PC-3 (cell line): ENCODE results near the gene HADHB. TPM values are rescaled to one million over a fixed set of nuclear protein-coding genes. Genes with fewer than 3 reads are reported as not detected.

ENCODE experiments used
- ATAC-seq: fragments of 200-7000 bp; cut with Tn5 transposase; 2 replicates; pipeline ENCODE4 v1.9.1; 2020; ENCODE audit warnings: mild to moderate bottlenecking, moderate library complexity
- BruUV-seq: library from RNA; stranded (reverse); fragments of 400-500 nt; replicated peaks from 2 replicates; lab custom pipeline; 2021; lab: Mats Ljungman, UMichigan
- CTCF ChIA-PET: fragments of 300-600 bp; sonication (Branson Sonifier 250); formaldehyde crosslinking; loops from one replicate; lab custom pipeline; 2022; ENCODE audit warnings: antibody characterized with exemption; lab: Charles Lee
- POLR2A ChIA-PET: fragments of 300-600 bp; sonication (Branson Sonifier 250); formaldehyde crosslinking; loops from one replicate; lab custom pipeline; 2022; ENCODE audit warnings: antibody characterized with exemption; ENCODE audit not compliant: unreplicated experiment; lab: Charles Lee
- DNase-seq: peaks from one replicate; pipeline ENCODE4 v3.0.0-alpha.2; 2015
- H2AFZ ChIP-seq: fragments of 300-600 bp; sonication (generic); 2 replicates; pipeline ENCODE4 v1.6.0; 2016; ENCODE audit warnings: antibody characterized with exemption, low read length
- H3F3A ChIP-seq: fragments of 300-600 bp; sonication (generic); one replicate; pipeline ENCODE4 v1.6.0; 2017; ENCODE audit warnings: antibody characterized with exemption, low read length, control low read depth, mild to moderate bottlenecking; ENCODE audit not compliant: unreplicated experiment
- H3K27ac ChIP-seq: fragments of 300-600 bp; sonication (generic); 2 replicates; pipeline ENCODE4 v1.5.1; 2016; ENCODE audit warnings: mild to moderate bottlenecking, low read length
- H3K27me3 ChIP-seq: fragments of 300-600 bp; sonication (generic); 2 replicates; pipeline ENCODE4 v1.6.1; 2016; ENCODE audit warnings: low read length, mixed read lengths
- H3K36me3 ChIP-seq: fragments of 300-600 bp; sonication (generic); 2 replicates; pipeline ENCODE4 v1.6.1; 2016; ENCODE audit warnings: low read depth, mixed run types, low read length, mixed read lengths
- H3K4me1 ChIP-seq: fragments of 300-600 bp; sonication (generic); 2 replicates; pipeline ENCODE4 v1.5.1; 2016; ENCODE audit warnings: low read length; ENCODE audit not compliant: insufficient read depth
- H3K4me2 ChIP-seq: fragments of 300-600 bp; sonication (generic); 2 replicates; pipeline ENCODE4 v1.6.0; 2016; ENCODE audit warnings: low read length
- H3K4me3 ChIP-seq: fragments of 300-600 bp; sonication (generic); 2 replicates; pipeline ENCODE4 v1.5.1; 2016; ENCODE audit warnings: mild to moderate bottlenecking, low read length, mixed read lengths
- H3K79me2 ChIP-seq: fragments of 300-600 bp; sonication (generic); 2 replicates; pipeline ENCODE4 v1.6.1; 2017; ENCODE audit warnings: low read length, mixed read lengths
- H3K9ac ChIP-seq: fragments of 300-600 bp; sonication (generic); 2 replicates; pipeline ENCODE4 v1.6.0; 2016; ENCODE audit warnings: mild to moderate bottlenecking, low read length
- H3K9me2 ChIP-seq: fragments of 300-600 bp; sonication (generic); replicated peaks from 2 replicates; pipeline ENCODE4 v1.6.1; 2016; ENCODE audit warnings: mixed run types, low read length, mixed read lengths
- H3K9me3 ChIP-seq: fragments of 300-600 bp; sonication (generic); 2 replicates; pipeline ENCODE4 v1.6.1; 2016; ENCODE audit warnings: low read length, mixed read lengths
- H4K20me1 ChIP-seq: fragments of 300-600 bp; sonication (generic); 2 replicates; pipeline ENCODE4 v1.6.1; 2016; ENCODE audit warnings: low read length, mixed read lengths
- CTCF ChIP-seq: fragments of 300-600 bp; sonication (generic); conservative IDR thresholded peaks from 2 replicates; pipeline ENCODE4 v1.5.1; 2017; ENCODE audit warnings: antibody characterized with exemption, low read depth, mild to moderate bottlenecking, low read length
- EZH2 ChIP-seq: fragments of 300-600 bp; sonication (generic); IDR thresholded peaks from one replicate; pipeline ENCODE4 v1.6.1; 2017; ENCODE audit warnings: antibody characterized with exemption, mild to moderate bottlenecking, low read length; ENCODE audit not compliant: unreplicated experiment
- EZH2phosphoT487 ChIP-seq: fragments of 300-600 bp; sonication (generic); IDR thresholded peaks from 2 replicates; pipeline ENCODE4 v1.6.1; 2018; ENCODE audit warnings: mild to moderate bottlenecking, antibody characterized with exemption, low read length, borderline replicate concordance
- intact Hi-C: fragments of 100-400 bp; cut with micrococcal nuclease; formaldehyde crosslinking; loops from 2 replicates; pipeline ENCODE4 v1.9.0; 2023
- total RNA-seq: library from RNA; depleted of rRNA; stranded (reverse); fragments of >200 nt; gene quantifications from 2 replicates; pipeline ENCODE4 v1.2.3, GENCODE V29; 2014

The HADHB gene
- total RNA-seq, 1 experiment from 2014 or later, result 72.3 TPM

GRCh38 chr2:26290001-26290400 is 45.3 kb downstream of the HADHB start:
- intact Hi-C loops, result loop anchor here (5.0 kb wide), 1 partner anchor 33 kb away; no protein-coding TSS in a partner anchor
- no peaks in the 10 kb centered on the region for H3K9me2 ChIP-seq
- no TSS peak for BruUV-seq

GRCh38 chr2:26292646-26293045 is 47.9 kb downstream of the HADHB start:
- Histone ChIP-seq H3K79me2 (no peaks in the 10 kb centered on the region), H3K36me3 (peaks cover 3% of the 10 kb centered on the region; the same call in 1 of the 2 replicates), H3K27me3 (no peaks in the 10 kb centered on the region), H2AFZ (peak overlapping the region; percentile 51), H3K4me1 (peaks cover 9% of the 10 kb centered on the region; the same call in 1 of the 2 replicates), H3K9me2 (no peaks in the 10 kb centered on the region), H3K4me3 (no peak overlapping the region), H3F3A (no peaks in the 10 kb centered on the region), H3K27ac (no peak overlapping the region), H3K9ac (no peak overlapping the region), H3K9me3 (no peaks in the 10 kb centered on the region), H3K4me2 (0 out of 2 replicates have a peak overlapping the region, but pooled peaks have one; percentile 1), H4K20me1 (no peaks in the 10 kb centered on the region)
- peak; percentile 77 for DNase-seq
- ChIA-PET POLR2A (no interaction called here), CTCF (interaction anchor here (0.6 kb wide), 1 partner anchor 59 kb away, joined by 7 read pairs; no protein-coding TSS in a partner anchor)
- intact Hi-C loops, result loop anchor here (5.0 kb wide), 1 partner anchor 35 kb away; no protein-coding TSS in a partner anchor
- BruUV-seq, result no TSS peak
- peak; percentile 96 for ATAC-seq
- TF ChIP-seq CTCF, result no peak
- TF ChIP-seq EZH2phosphoT487, result no peak
- TF ChIP-seq EZH2, result no peak

More at GRCh38 chr2:26290001-26290400, 45.3 kb downstream of the HADHB start:
- ChIA-PET CTCF (no interaction called here), POLR2A (no interaction called here)
- peaks cover 9% of the 10 kb centered on the region; the same call in 1 of the 2 replicates for H3K4me1 ChIP-seq
- H3K4me3 ChIP-seq, result no peak overlapping the region
- H4K20me1 ChIP-seq, result no peaks in the 10 kb centered on the region
- no peak for DNase-seq
- H3K9me3 ChIP-seq, result no peaks in the 10 kb centered on the region
- H3K27ac ChIP-seq, result no peak overlapping the region
- H3K79me2 ChIP-seq, result no peaks in the 10 kb centered on the region
- no peak overlapping the region for H3K9ac ChIP-seq
- no peak overlapping the region for H3K4me2 ChIP-seq
- H3F3A ChIP-seq, result no peaks in the 10 kb centered on the region
- TF ChIP-seq EZH2phosphoT487 (no peak), EZH2 (no peak), CTCF (no peak)
- peaks cover 12% of the 10 kb centered on the region; the same call in 1 of the 2 replicates for H3K36me3 ChIP-seq
- no peak for ATAC-seq
- H2AFZ ChIP-seq, result no peak overlapping the region
- H3K27me3 ChIP-seq, result no peaks in the 10 kb centered on the region

GRCh38 chr2:26295511-26295910 is 50.8 kb downstream of the HADHB start:
- Histone ChIP-seq H3K27me3 (no peaks in the 10 kb centered on the region), H3K4me1 (peaks cover 17% of the 10 kb centered on the region; the same call in 1 of the 2 replicates), H3F3A (no peaks in the 10 kb centered on the region), H3K27ac (no peak overlapping the region), H3K4me2 (no peak overlapping the region), H3K9me2 (no peaks in the 10 kb centered on the region), H4K20me1 (no peaks in the 10 kb centered on the region), H3K79me2 (no peaks in the 10 kb centered on the region), H3K9ac (no peak overlapping the region), H2AFZ (no peak overlapping the region), H3K9me3 (no peaks in the 10 kb centered on the region), H3K4me3 (no peak overlapping the region), H3K36me3 (no peaks in the 10 kb centered on the region)
- no TSS peak for BruUV-seq
- ChIA-PET CTCF (no interaction called here), POLR2A (no interaction called here)
- no peak for TF ChIP-seq EZH2
- TF ChIP-seq EZH2phosphoT487, result no peak
- TF ChIP-seq CTCF, result no peak
- DNase-seq, result no peak
- no peak for ATAC-seq
- intact Hi-C loops, result no loop called here
